Testis (tissue), 2 donors: ENCODE measurements around the gene TBC1D24.

Experiments
- CTCF ChIP-seq, 3 experiments: fragments of 450-650 bp in 2 of 3; fragments of 200-600 bp in 1 of 3; sonication (generic) in 1 of 3; IDR thresholded peaks; one replicate each; pipeline ENCODE4 v1.5.1; 2016 to 2019; ENCODE audit warnings: antibody characterized with exemption in 3 of 3, mild to moderate bottlenecking in 2 of 3, moderate library complexity in 1 of 3
- POLR2A ChIP-seq: fragments of 450-650 bp; IDR thresholded peaks from one replicate; pipeline ENCODE4 v1.6.1; 2017; ENCODE audit warnings: antibody characterized with exemption, mild to moderate bottlenecking, moderate library complexity

GRCh38 chr16:2447920-2448583, 26.9 kb upstream of the TBC1D24 start:
- TF ChIP-seq CTCF (IDR thresholded peaks at IDR 0.05) (no peak), POLR2A (no peak)
